ENCODE measurements around the gene ANAPC2.

ANAPC2 gene

DNA sequence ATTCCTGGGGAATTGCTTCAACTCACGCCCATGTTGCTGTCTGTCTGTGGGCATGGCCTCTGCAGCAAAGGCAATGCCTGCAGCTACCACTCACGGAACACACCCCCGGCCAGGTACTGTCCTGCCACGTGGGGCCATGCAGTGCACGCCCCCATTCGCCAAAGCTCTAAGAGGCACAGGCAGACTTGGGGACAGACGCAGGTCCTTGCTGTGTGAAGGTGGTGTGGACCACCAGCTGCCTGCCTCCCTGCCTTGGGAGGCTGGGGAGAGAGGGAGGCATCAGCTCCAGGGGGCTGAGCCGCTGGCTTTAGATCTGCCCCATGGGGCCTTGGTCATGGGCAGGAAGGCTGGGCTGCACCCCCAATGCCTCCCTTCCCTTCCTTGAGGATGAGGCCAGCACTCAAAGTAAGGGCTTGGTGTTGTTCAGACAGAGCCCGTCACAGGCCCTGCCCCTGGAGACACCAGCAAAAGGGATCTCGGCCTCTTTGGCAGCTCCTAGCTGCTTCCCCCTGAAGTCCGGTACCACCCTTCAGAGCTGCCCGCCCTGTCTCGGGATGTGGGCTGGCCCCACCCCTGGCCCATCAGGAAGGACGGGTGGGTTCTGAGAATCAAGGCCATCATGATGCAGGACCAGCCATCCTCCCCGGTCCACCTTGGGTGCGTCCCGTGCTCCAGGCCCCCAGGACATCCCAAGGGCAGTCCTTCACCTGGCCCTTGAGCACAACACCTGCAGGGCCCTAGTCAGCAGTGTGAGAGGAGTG lies 47.1 kb downstream of the ANAPC2 start:
- H3K4me2 ChIP-seq (ENCODE audit: insufficient read depth, low read length, poor library complexity, severe bottlenecking): no peak overlapping the region

DNA sequence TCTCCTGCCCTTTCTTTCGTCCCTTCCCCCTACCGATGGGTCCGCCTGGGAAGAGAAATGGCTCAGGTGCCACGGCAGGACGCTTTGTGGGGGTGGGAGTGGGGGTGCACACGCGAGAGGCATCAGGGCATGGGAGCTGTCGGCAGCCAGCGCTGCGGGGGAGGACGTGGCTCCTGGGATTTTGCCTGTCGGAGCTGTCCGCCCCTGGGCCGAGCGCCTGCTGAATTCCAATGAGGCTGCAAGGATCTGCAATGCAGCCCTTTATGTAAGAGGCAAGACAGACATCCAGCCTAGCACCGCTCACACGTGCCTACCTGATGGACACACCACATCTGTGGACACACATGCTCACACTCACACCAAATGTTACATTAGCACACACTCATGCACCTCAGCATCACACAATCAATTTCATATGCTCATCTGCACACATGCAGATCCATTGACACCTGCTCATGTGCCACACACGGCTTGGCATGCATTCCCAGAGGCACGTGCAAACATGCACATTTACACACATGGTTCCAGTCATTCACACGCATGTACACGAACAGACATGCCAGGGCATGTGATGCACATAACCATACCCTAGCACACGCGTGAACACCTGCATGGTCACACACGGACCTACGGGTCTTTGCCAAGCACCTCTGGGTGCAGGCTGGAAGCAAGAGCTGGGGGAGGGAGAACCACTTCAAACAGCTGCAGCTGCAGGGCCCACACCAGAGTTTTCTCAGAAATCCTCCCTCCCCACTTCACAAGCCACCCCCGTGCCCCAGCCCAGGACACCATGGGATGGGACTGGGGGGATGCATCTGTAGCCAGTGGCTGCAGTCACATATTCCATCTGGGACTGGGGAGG lies 48.0 kb downstream of the ANAPC2 start:
- WGBS, 2 donors (ENCODE audit: extremely low coverage in 2 of 2, insufficient read length in 2 of 2, insufficient replicate concordance in 1 of 2): no CpG with 5 or more reads among the region's 26 CpGs
- no peak overlapping the region for H2BK5ac ChIP-seq (ENCODE audit: low read length)
- no peak for DNase-seq (ENCODE audit: low spot score)
- no peak overlapping the region for H3K14ac ChIP-seq (ENCODE audit: low read length)
- H3K4me1 ChIP-seq (ENCODE audit: control insufficient read depth in 2 of 2, insufficient read depth in 1 of 2, low read depth in 1 of 2, low read length in 2 of 2): peaks cover 0 to 2% of the 10 kb centered on the region in 2 donors
- peaks cover 0 to 5% of the 10 kb centered on the region in 2 donors for H3K9me3 ChIP-seq (replicated peaks in 1 of 2; ENCODE audit: control insufficient read depth in 2 of 2, insufficient read depth in 1 of 2, low read depth in 1 of 2, low read length in 2 of 2)
- no peak overlapping the region for H4K91ac ChIP-seq (ENCODE audit: low read depth, low read length, poor library complexity)
- no peak overlapping the region for H2BK12ac ChIP-seq (ENCODE audit: low read length)
- no peak overlapping the region for H4K8ac ChIP-seq (ENCODE audit: low read depth, low read length)
- peak overlapping the region; percentile 50 for H3K9ac ChIP-seq (ENCODE audit: low read depth, low read length, poor library complexity)
- H3K27ac ChIP-seq (replicated peaks; ENCODE audit: low read length): no peak overlapping the region
- no peak overlapping the region for H2BK120ac ChIP-seq (ENCODE audit: low read depth, low read length)
- no peak overlapping the region for H3K4ac ChIP-seq (ENCODE audit: low read length)
- H3K36me3 ChIP-seq (replicated peaks in 1 of 2; ENCODE audit: control insufficient read depth in 2 of 2, insufficient read depth in 2 of 2, low read length in 2 of 2): no peaks in the 10 kb centered on the region
- no peak overlapping the region for H3K4me2 ChIP-seq (ENCODE audit: insufficient read depth, low read length, poor library complexity, severe bottlenecking)
- H3K23ac ChIP-seq (ENCODE audit: low read depth, low read length, poor library complexity): peak overlapping the region; percentile 68
- peaks cover 2% of the 10 kb centered on the region for H3K79me1 ChIP-seq (ENCODE audit: low read depth, low read length)
- H3K4me3 ChIP-seq (ENCODE audit: low read length in 2 of 2): peak overlapping the region in 1 of 2 donors; percentile 3
- H2AK5ac ChIP-seq (ENCODE audit: low read depth, low read length): no peak overlapping the region
- no peak overlapping the region for H3K18ac ChIP-seq (ENCODE audit: low read length)
- H3K27me3 ChIP-seq (ENCODE audit: control insufficient read depth in 3 of 3, insufficient read depth in 3 of 3, low read depth in 1 of 3, low read length in 3 of 3): peaks cover 10 to 87% (median 76%) of the 10 kb centered on the region in 3 experiments
- no peak overlapping the region for H2BK15ac ChIP-seq (ENCODE audit: low read length)
- no peak overlapping the region for H2AFZ ChIP-seq (ENCODE audit: low read length)

More for the DNA sequence above, 47.1 kb downstream of the ANAPC2 start:
- Histone ChIP-seq H2AFZ (ENCODE audit: low read length) (no peak overlapping the region), H2BK5ac (ENCODE audit: low read length) (no peak overlapping the region), H3K27ac (replicated peaks; ENCODE audit: low read length) (no peak overlapping the region), H3K27me3 (ENCODE audit: control insufficient read depth in 3 of 3, insufficient read depth in 3 of 3, low read depth in 1 of 3, low read length in 3 of 3) (peaks cover 10 to 87% (median 72%) of the 10 kb centered on the region in 3 experiments), H3K4me1 (ENCODE audit: control insufficient read depth in 2 of 2, insufficient read depth in 1 of 2, low read depth in 1 of 2, low read length in 2 of 2) (peaks cover 0 to 2% of the 10 kb centered on the region in 2 donors), H2AK5ac (ENCODE audit: low read depth, low read length) (no peak overlapping the region), H3K79me1 (ENCODE audit: low read depth, low read length) (no peaks in the 10 kb centered on the region), H2BK12ac (ENCODE audit: low read length) (no peak overlapping the region), H3K9ac (ENCODE audit: low read depth, low read length, poor library complexity) (peak overlapping the region; percentile 50), H3K9me3 (replicated peaks in 1 of 2; ENCODE audit: control insufficient read depth in 2 of 2, insufficient read depth in 1 of 2, low read depth in 1 of 2, low read length in 2 of 2) (peaks cover 0 to 5% of the 10 kb centered on the region in 2 donors), H2BK120ac (ENCODE audit: low read depth, low read length) (no peak overlapping the region), H3K36me3 (replicated peaks in 1 of 2; ENCODE audit: control insufficient read depth in 2 of 2, insufficient read depth in 2 of 2, low read length in 2 of 2) (no peaks in the 10 kb centered on the region), H3K4me3 (ENCODE audit: low read length in 2 of 2) (no peak overlapping the region), H4K8ac (ENCODE audit: low read depth, low read length) (no peak overlapping the region), H3K14ac (ENCODE audit: low read length) (no peak overlapping the region), H3K4ac (ENCODE audit: low read length) (no peak overlapping the region), H3K18ac (ENCODE audit: low read length) (no peak overlapping the region), H2BK15ac (ENCODE audit: low read length) (no peak overlapping the region), H3K23ac (ENCODE audit: low read depth, low read length, poor library complexity) (peak overlapping the region; percentile 61), H4K91ac (ENCODE audit: low read depth, low read length, poor library complexity) (no peak overlapping the region)
- WGBS, 2 donors (ENCODE audit: extremely low coverage in 2 of 2, insufficient read length in 2 of 2, insufficient replicate concordance in 1 of 2): no CpG with 5 or more reads among the region's 17 CpGs
- DNase-seq (ENCODE audit: low spot score): no peak

DNA sequence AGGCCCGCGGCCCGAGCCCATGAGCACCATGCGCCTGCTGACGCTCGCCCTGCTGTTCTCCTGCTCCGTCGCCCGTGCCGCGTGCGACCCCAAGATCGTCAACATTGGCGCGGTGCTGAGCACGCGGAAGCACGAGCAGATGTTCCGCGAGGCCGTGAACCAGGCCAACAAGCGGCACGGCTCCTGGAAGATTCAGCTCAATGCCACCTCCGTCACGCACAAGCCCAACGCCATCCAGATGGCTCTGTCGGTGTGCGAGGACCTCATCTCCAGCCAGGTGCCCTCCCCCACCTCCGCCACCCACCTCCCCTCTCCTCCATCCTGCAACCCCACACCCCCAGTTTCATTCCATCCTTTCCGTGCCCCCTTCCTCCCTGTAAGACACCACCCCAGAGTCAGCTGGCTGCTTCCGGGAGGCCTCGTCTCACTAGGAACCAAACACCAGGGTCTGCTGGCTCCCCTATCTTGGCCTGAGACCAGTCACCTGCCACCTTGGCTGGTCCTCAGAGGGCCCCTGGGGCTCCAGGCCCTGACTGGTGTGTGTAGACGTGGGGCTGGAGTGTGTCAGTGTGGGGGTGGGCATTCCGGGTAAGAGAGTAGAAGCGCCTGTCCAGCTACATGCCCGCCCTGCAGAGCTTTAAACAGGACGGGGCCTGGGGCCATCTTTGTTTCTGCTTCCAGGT lies 48.8 kb downstream of the ANAPC2 start:
- Histone ChIP-seq H3K4me1 (ENCODE audit: control insufficient read depth in 2 of 2, insufficient read depth in 1 of 2, low read depth in 1 of 2, low read length in 2 of 2) (peaks cover 0 to 2% of the 10 kb centered on the region in 2 donors), H2AFZ (ENCODE audit: low read length) (no peak overlapping the region), H3K14ac (ENCODE audit: low read length) (peak overlapping the region; percentile 89), H3K4me3 (ENCODE audit: low read length in 2 of 2) (peak overlapping the region in 1 of 2 donors; percentile 68), H3K4ac (ENCODE audit: low read length) (no peak overlapping the region), H2BK5ac (ENCODE audit: low read length) (no peak overlapping the region), H3K27ac (replicated peaks; ENCODE audit: low read length) (no peak overlapping the region), H3K79me1 (ENCODE audit: low read depth, low read length) (peaks cover 2% of the 10 kb centered on the region), H2AK5ac (ENCODE audit: low read depth, low read length) (no peak overlapping the region), H3K23ac (ENCODE audit: low read depth, low read length, poor library complexity) (peak overlapping the region; percentile 68), H2BK15ac (ENCODE audit: low read length) (no peak overlapping the region), H4K91ac (ENCODE audit: low read depth, low read length, poor library complexity) (no peak overlapping the region), H3K18ac (ENCODE audit: low read length) (no peak overlapping the region), H3K9ac (ENCODE audit: low read depth, low read length, poor library complexity) (peak overlapping the region; percentile 44), H4K8ac (ENCODE audit: low read depth, low read length) (no peak overlapping the region), H2BK12ac (ENCODE audit: low read length) (no peak overlapping the region), H3K4me2 (ENCODE audit: insufficient read depth, low read length, poor library complexity, severe bottlenecking) (no peak overlapping the region), H3K27me3 (ENCODE audit: control insufficient read depth in 3 of 3, insufficient read depth in 3 of 3, low read depth in 1 of 3, low read length in 3 of 3) (peaks cover 10 to 87% (median 76%) of the 10 kb centered on the region in 3 experiments), H2BK120ac (ENCODE audit: low read depth, low read length) (no peak overlapping the region), H3K36me3 (replicated peaks in 1 of 2; ENCODE audit: control insufficient read depth in 2 of 2, insufficient read depth in 2 of 2, low read length in 2 of 2) (no peaks in the 10 kb centered on the region), H3K9me3 (replicated peaks in 1 of 2; ENCODE audit: control insufficient read depth in 2 of 2, insufficient read depth in 1 of 2, low read depth in 1 of 2, low read length in 2 of 2) (peaks cover 0 to 5% of the 10 kb centered on the region in 2 donors)
- DNase-seq (ENCODE audit: low spot score): no peak
- no CpG with 5 or more reads among the region's 37 CpGs for WGBS, 2 donors (ENCODE audit: extremely low coverage in 2 of 2, insufficient read length in 2 of 2, insufficient replicate concordance in 1 of 2)

All from neuronal stem cell (in vitro differentiated cells).